Vagina (tissue), 2 donors: Measurements from ENCODE around the gene ANAPC7. TPM values are rescaled to one million over a fixed set of nuclear protein-coding genes. Genes with fewer than 3 reads are reported as not detected.

Experiments
- DNase-seq, 2 donors: peaks; one replicate each; pipeline ENCODE4 v3.0.0-alpha.2; 2017; ENCODE audit errors: extremely low spot score in 2 of 2
- H3K27ac ChIP-seq: fragments of 200-600 bp; sonication (generic); one replicate; pipeline ENCODE4 v1.5.1; 2019
- H3K27me3 ChIP-seq: fragments of 200-600 bp; sonication (generic); one replicate; pipeline ENCODE4 v1.5.1; 2019
- H3K36me3 ChIP-seq, 2 donors: fragments of 200-600 bp; sonication (generic); one replicate each; pipeline ENCODE4 v1.5.1; 2017 to 2019
- H3K4me1 ChIP-seq: fragments of 200-600 bp; sonication (generic); one replicate; pipeline ENCODE4 v1.5.1; 2019
- H3K4me3 ChIP-seq, 2 donors: fragments of 200-600 bp; sonication (generic); 1 replicate in 1 of 2; 2 replicates in 1 of 2; pipeline ENCODE4 v1.5.1; 2016 to 2019
- H3K9me3 ChIP-seq: fragments of 200-600 bp; sonication (generic); one replicate; pipeline ENCODE4 v1.5.1; 2019
- CTCF ChIP-seq, 3 experiments: fragments of 450-650 bp in 2 of 3; fragments of 200-600 bp in 1 of 3; sonication (generic) in 1 of 3; IDR thresholded peaks; one replicate each; pipeline ENCODE4 v1.5.1; 2017 to 2019; ENCODE audit warnings: antibody characterized with exemption in 3 of 3, mild to moderate bottlenecking in 2 of 3, moderate library complexity in 2 of 3
- POLR2A ChIP-seq, 2 donors: fragments of 450-650 bp; IDR thresholded peaks; one replicate each; pipeline ENCODE4 v1.6.1; 2017; ENCODE audit warnings: antibody characterized with exemption in 2 of 2, mild to moderate bottlenecking in 2 of 2, moderate library complexity in 2 of 2
- POLR2AphosphoS5 ChIP-seq, 2 donors: sonication (generic); formaldehyde crosslinking; IDR thresholded peaks; one replicate each; pipeline ENCODE4 v1.9.0; 2017; ENCODE audit warnings: antibody characterized with exemption in 2 of 2, mild to moderate bottlenecking in 2 of 2, low read depth in 1 of 2; ENCODE audit not compliant: insufficient read depth in 1 of 2
- intact Hi-C: fragments of 100-400 bp; cut with DNase I; formaldehyde crosslinking; loops from one replicate; pipeline ENCODE4 v1.15.1; 2023
- total RNA-seq: library from RNA; depleted of rRNA; stranded (reverse); fragments of >200 nt; gene quantifications from one replicate; pipeline ENCODE4 v1.2.3, GENCODE V29; 2016

ANAPC7 gene
- total RNA-seq, 1 donor from 2014 or later = 57.9 TPM

- Histone ChIP-seq H3K4me1 (peaks cover 34% of the 10 kb centered on the region), H3K4me3 (no peak overlapping the region), H3K27ac (peak overlapping the region; percentile 77), H3K36me3 (peaks cover 0 to 88% of the 10 kb centered on the region in 2 donors), H3K27me3 (no peaks in the 10 kb centered on the region), H3K9me3 (no peaks in the 10 kb centered on the region)
- TF ChIP-seq CTCF (IDR thresholded peaks at IDR 0.05) = no peak
- no peak for TF ChIP-seq POLR2AphosphoS5 (IDR thresholded peaks at IDR 0.05; ENCODE audit: insufficient read depth in 1 of 2, low read depth in 1 of 2)
- no peak for TF ChIP-seq POLR2A (IDR thresholded peaks at IDR 0.05)
- intact Hi-C loops = no loop called here
- DNase-seq = no peak
These were observed 57.5 kb downstream of the ANAPC7 start for GRCh38 chr12:110345963-110346362.

- Histone ChIP-seq H3K36me3 (peaks cover 0 to 92% of the 10 kb centered on the region in 2 donors), H3K4me1 (peaks cover 34% of the 10 kb centered on the region), H3K4me3 (no peak overlapping the region), H3K27ac (peak overlapping the region; percentile 77), H3K9me3 (no peaks in the 10 kb centered on the region), H3K27me3 (no peaks in the 10 kb centered on the region)
- peak in 1 of 2 donors; percentile 92 for DNase-seq
- intact Hi-C loops = no loop called here
- TF ChIP-seq CTCF (IDR thresholded peaks at IDR 0.05) (no peak), POLR2AphosphoS5 (IDR thresholded peaks at IDR 0.05; ENCODE audit: insufficient read depth in 1 of 2, low read depth in 1 of 2) (peak in 1 of 2 donors; percentile 81), POLR2A (IDR thresholded peaks at IDR 0.05) (no peak)
These were observed 58.3 kb downstream of the ANAPC7 start for GRCh38 chr12:110345176-110345661.

- TF ChIP-seq POLR2A (IDR thresholded peaks at IDR 0.05) (no peak), CTCF (IDR thresholded peaks at IDR 0.05) (no peak), POLR2AphosphoS5 (IDR thresholded peaks at IDR 0.05; ENCODE audit: insufficient read depth in 1 of 2, low read depth in 1 of 2) (no peak)
- intact Hi-C loops = no loop called here
- Histone ChIP-seq H3K9me3 (no peaks in the 10 kb centered on the region), H3K36me3 (peaks cover 0 to 97% of the 10 kb centered on the region in 2 donors), H3K4me1 (peaks cover 31% of the 10 kb centered on the region), H3K27me3 (no peaks in the 10 kb centered on the region), H3K27ac (peak overlapping the region; percentile 14), H3K4me3 (no peak overlapping the region)
- DNase-seq = peak in 1 of 2 donors; percentile 81
These were observed 58.9 kb downstream of the ANAPC7 start for GRCh38 chr12:110344657-110345056.

- Histone ChIP-seq H3K27me3 (no peaks in the 10 kb centered on the region), H3K27ac (no peak overlapping the region), H3K4me1 (peaks cover 31% of the 10 kb centered on the region), H3K9me3 (no peaks in the 10 kb centered on the region), H3K36me3 (peaks cover 0 to 100% of the 10 kb centered on the region in 2 donors), H3K4me3 (no peak overlapping the region)
- intact Hi-C loops = no loop called here
- peak in 1 of 2 donors; percentile 60 for DNase-seq
- no peak for TF ChIP-seq CTCF (IDR thresholded peaks at IDR 0.05)
- TF ChIP-seq POLR2AphosphoS5 (IDR thresholded peaks at IDR 0.05; ENCODE audit: insufficient read depth in 1 of 2, low read depth in 1 of 2) = no peak
- no peak for TF ChIP-seq POLR2A (IDR thresholded peaks at IDR 0.05)
These were observed 59.6 kb downstream of the ANAPC7 start for GRCh38 chr12:110343736-110344555.

- peaks cover 33% of the 10 kb centered on the region for H3K4me1 ChIP-seq
- H3K9me3 ChIP-seq = no peaks in the 10 kb centered on the region
- no peaks in the 10 kb centered on the region for H3K27me3 ChIP-seq
- TF ChIP-seq CTCF (IDR thresholded peaks at IDR 0.05) (no peak), POLR2A (IDR thresholded peaks at IDR 0.05) (no peak), POLR2AphosphoS5 (IDR thresholded peaks at IDR 0.05; ENCODE audit: insufficient read depth in 1 of 2, low read depth in 1 of 2) (no peak)
- intact Hi-C loops = no loop called here
- H3K36me3 ChIP-seq = peaks cover 0 to 100% of the 10 kb centered on the region in 2 donors
- H3K4me3 ChIP-seq = no peak overlapping the region
- H3K27ac ChIP-seq = no peak overlapping the region
- DNase-seq = peak in 1 of 2 donors; percentile 40
These were observed 60.4 kb downstream of the ANAPC7 start for GRCh38 chr12:110343114-110343513.
